ENCODE measurements around the gene NUP133. TPM values are rescaled to one million over a fixed set of nuclear protein-coding genes. Genes with fewer than 3 reads are reported as not detected.

Gene NUP133
- total and polyA plus RNA-seq, 2 of the 4 experiments (the other 2 are of a cell fraction), result 13.4 to 30.5 TPM

GRCh38 chr1:229411434-229412055, 96.6 kb downstream of the NUP133 start:
- no peak overlapping the region for H2BK120ac ChIP-seq (ENCODE audit: low read depth, low read length)
- H3K9ac ChIP-seq (ENCODE audit: low read depth, low read length), result no peak overlapping the region
- H3K4me2 ChIP-seq (ENCODE audit: low read depth, low read length), result no peak overlapping the region
- no peak overlapping the region for H2BK5ac ChIP-seq (ENCODE audit: low read depth, low read length, poor library complexity, severe bottlenecking)
- peak overlapping the region; percentile 43 for H2AFZ ChIP-seq (replicated peaks; ENCODE audit: low read length, poor library complexity)
- H3K79me1 ChIP-seq (ENCODE audit: low read depth in 1 of 2, low read length in 2 of 2), result no peaks in the 10 kb centered on the region
- no peak overlapping the region for H2AK9ac ChIP-seq (replicated peaks; ENCODE audit: low read depth, low read length, poor library complexity)
- no TSS peak for BruUV-seq (replicated peaks)
- no peak overlapping the region for H3K14ac ChIP-seq (replicated peaks; ENCODE audit: low read depth, low read length)
- H3K9me1 ChIP-seq (ENCODE audit: insufficient read depth, low read length), result peaks cover 4% of the 10 kb centered on the region; the same call in 1 of the 2 replicates
- no peak for ATAC-seq (ENCODE audit: low read depth)
- H4K91ac ChIP-seq (ENCODE audit: insufficient read depth, low read depth, low read length), result no peak overlapping the region
- intact Hi-C loops (cut with micrococcal nuclease) (no loop called here), dilution Hi-C loops (cut with HindIII; ENCODE audit: low sequenced_read_pairs, unreplicated experiment) (no loop called here), in situ Hi-C loops (cut with MboI; ENCODE audit: low sequenced_read_pairs) (no loop called here)
- no peak overlapping the region for H4K8ac ChIP-seq (ENCODE audit: low read depth in 2 of 2, low read length in 2 of 2)
- no peak overlapping the region for H3K27ac ChIP-seq (ENCODE audit: insufficient read depth, low read length)
- H2AK5ac ChIP-seq (ENCODE audit: low read depth, low read length), result no peak overlapping the region
- TF ChIP-seq MAZ (IDR thresholded peaks at IDR 0.05; ENCODE audit: borderline replicate concordance, low read depth, low read length), result no peak
- no peak for TF ChIP-seq CTCF (conservative IDR thresholded peaks at IDR 0.05; ENCODE audit: low read depth, low read length)
- no peak for TF ChIP-seq RCOR1 (IDR thresholded peaks at IDR 0.05; ENCODE audit: insufficient replicate concordance, low read length)
- no peak for TF ChIP-seq RFX5 (IDR thresholded peaks at IDR 0.05; ENCODE audit: low read depth, low read length)
- TF ChIP-seq USF2 (IDR thresholded peaks at IDR 0.05; ENCODE audit: low read depth, low read length), result no peak
- no peak for TF ChIP-seq MXI1 (IDR thresholded peaks at IDR 0.05; ENCODE audit: borderline replicate concordance, low read depth, low read length)
- TF ChIP-seq ELK1 (IDR thresholded peaks at IDR 0.05; ENCODE audit: borderline replicate concordance, low read depth, low read length), result no peak
- TF ChIP-seq CEBPB (IDR thresholded peaks at IDR 0.05; ENCODE audit: low read depth, low read length), result no peak
- TF ChIP-seq CHD1 (IDR thresholded peaks at IDR 0.05; ENCODE audit: low read depth, low read length), result no peak
- TF ChIP-seq SMC3 (IDR thresholded peaks at IDR 0.05; ENCODE audit: low read depth, low read length), result no peak
- TF ChIP-seq BHLHE40 (IDR thresholded peaks at IDR 0.05; ENCODE audit: low read depth, low read length), result no peak
- no peak overlapping the region for H3K4me3 ChIP-seq (ENCODE audit: insufficient read depth, low read depth, low read length)
- no peak overlapping the region for H2BK15ac ChIP-seq (ENCODE audit: low read depth, low read length)
- no peak overlapping the region for H3K18ac ChIP-seq (ENCODE audit: low read depth, low read length)
- H3K4me1 ChIP-seq (ENCODE audit: control insufficient read depth, insufficient read depth, low read length), result peaks cover 7% of the 10 kb centered on the region; the same call in 1 of the 2 replicates
- no peak overlapping the region for H4K5ac ChIP-seq (ENCODE audit: low read depth, low read length)
- H2BK20ac ChIP-seq (ENCODE audit: low read depth, low read length), result no peak overlapping the region
- no peaks in the 10 kb centered on the region for H3K9me3 ChIP-seq (ENCODE audit: control insufficient read depth, insufficient read depth, low read length)
- H3K23ac ChIP-seq (ENCODE audit: low read depth, low read length), result no peak overlapping the region
- ChIA-PET POLR2A (ENCODE audit: unreplicated experiment) (no interaction called here), CTCF (interaction anchor here (0.5 to 1.9 kb wide), 2 partner anchors 16 to 138 kb away, joined by 5 read pairs; no protein-coding TSS in a partner anchor)
- no peak overlapping the region for H3K56ac ChIP-seq (ENCODE audit: extremely low read depth, insufficient read depth, low read length)
- no peaks in the 10 kb centered on the region for H3K36me3 ChIP-seq (ENCODE audit: control insufficient read depth, insufficient read depth, low read length)
- no CpG with 5 or more reads among the region's 11 CpGs for WGBS, 2 experiments (ENCODE audit: extremely low coverage in 2 of 2, insufficient read length in 1 of 2)
- no peak for DNase-seq
- H4K20me1 ChIP-seq (ENCODE audit: insufficient read depth, low read length), result no peaks in the 10 kb centered on the region
- peaks cover 26% of the 10 kb centered on the region for H3K27me3 ChIP-seq (ENCODE audit: control insufficient read depth, insufficient read depth, low read length)
- H3K4ac ChIP-seq (ENCODE audit: low read depth, low read length), result no peak overlapping the region
